Mesothelial cell of epicardium (in vitro differentiated cells): ENCODE data around the gene LRMDA. TPM values are rescaled to one million over a fixed set of nuclear protein-coding genes. Genes with fewer than 3 reads are reported as not detected.

Experiments
- DNase-seq, 2 experiments: peaks; one replicate each; pipeline ENCODE4 v3.0.0; 2021; ENCODE audit warnings: low spot score in 2 of 2; ENCODE audit not compliant: unreplicated experiment in 2 of 2
- H3K27ac Mint-ChIP-seq: 2 replicates; pipeline ENCODE4 v1.8.0; 2021; ENCODE audit warnings: mixed read lengths
- H3K27me3 Mint-ChIP-seq: 2 replicates; pipeline ENCODE4 v1.8.0; 2021; ENCODE audit warnings: low read depth, mixed read lengths
- H3K36me3 Mint-ChIP-seq: 2 replicates; pipeline ENCODE4 v1.8.0; 2021; ENCODE audit warnings: mixed read lengths
- H3K4me1 Mint-ChIP-seq: 2 replicates; pipeline ENCODE4 v1.8.0; 2021; ENCODE audit warnings: mixed read lengths
- H3K4me3 Mint-ChIP-seq: 2 replicates; pipeline ENCODE4 v1.8.0; 2021; ENCODE audit warnings: mild to moderate bottlenecking, moderate library complexity, mixed read lengths
- H3K9me3 Mint-ChIP-seq: 2 replicates; pipeline ENCODE4 v1.8.0; 2021; ENCODE audit warnings: mixed read lengths
- CTCF ChIP-seq: fragments of 200-600 bp; sonication (generic); IDR thresholded peaks from one replicate; pipeline ENCODE4 v1.5.0; 2021; ENCODE audit warnings: antibody characterized with exemption; ENCODE audit not compliant: unreplicated experiment
- total RNA-seq: library from RNA; stranded (reverse); gene quantifications from 3 replicates; pipeline ENCODE4 v1.2.1, GENCODE V29; 2021

Gene LRMDA
- total RNA-seq, 1 donor from 2014 or later: 2.0 TPM

GRCh38 chr10:76085002-76085816, 653.8 kb downstream of the LRMDA start:
- TF ChIP-seq CTCF: no peak
- no peaks in the 10 kb centered on the region for H3K9me3 Mint-ChIP-seq
- DNase-seq: no peak
- no peaks in the 10 kb centered on the region for H3K36me3 Mint-ChIP-seq
- peaks cover 7% of the 10 kb centered on the region for H3K27me3 Mint-ChIP-seq
- peaks cover 39% of the 10 kb centered on the region for H3K4me1 Mint-ChIP-seq
- no peak overlapping the region for H3K27ac Mint-ChIP-seq
- H3K4me3 Mint-ChIP-seq: no peak overlapping the region

- no peaks in the 10 kb centered on the region for H3K9me3 Mint-ChIP-seq
- DNase-seq: no peak
- H3K4me1 Mint-ChIP-seq: peaks cover 39% of the 10 kb centered on the region
- no peak overlapping the region for H3K27ac Mint-ChIP-seq
- no peak for TF ChIP-seq CTCF
- H3K27me3 Mint-ChIP-seq: peaks cover 7% of the 10 kb centered on the region
- H3K4me3 Mint-ChIP-seq: no peak overlapping the region
- H3K36me3 Mint-ChIP-seq: no peaks in the 10 kb centered on the region
These were observed 654.4 kb downstream of the LRMDA start for GRCh38 chr10:76085817-76086167.

- H3K4me3 Mint-ChIP-seq: no peak overlapping the region
- H3K27me3 Mint-ChIP-seq: peaks cover 7% of the 10 kb centered on the region
- no peaks in the 10 kb centered on the region for H3K9me3 Mint-ChIP-seq
- no peak for DNase-seq
- no peak for TF ChIP-seq CTCF
- no peaks in the 10 kb centered on the region for H3K36me3 Mint-ChIP-seq
- peak overlapping the region; percentile 33 for H3K27ac Mint-ChIP-seq
- H3K4me1 Mint-ChIP-seq: peaks cover 39% of the 10 kb centered on the region
These were observed 654.8 kb downstream of the LRMDA start for GRCh38 chr10:76086170-76086760.

- H3K27ac Mint-ChIP-seq: peak overlapping the region; percentile 33
- H3K4me1 Mint-ChIP-seq: peaks cover 39% of the 10 kb centered on the region
- peak in 1 of 2 experiments; percentile 51 for DNase-seq
- TF ChIP-seq CTCF: peak; percentile 41
- H3K27me3 Mint-ChIP-seq: peaks cover 7% of the 10 kb centered on the region
- no peaks in the 10 kb centered on the region for H3K9me3 Mint-ChIP-seq
- H3K36me3 Mint-ChIP-seq: no peaks in the 10 kb centered on the region
- no peak overlapping the region for H3K4me3 Mint-ChIP-seq
These were observed 655.6 kb downstream of the LRMDA start for GRCh38 chr10:76086761-76087639.

GRCh38 chr10:76088008-76088407, 656.6 kb downstream of the LRMDA start:
- no peaks in the 10 kb centered on the region for H3K9me3 Mint-ChIP-seq

More at GRCh38 chr10:76088008-76088407, 656.6 kb downstream of the LRMDA start:
- peaks cover 7% of the 10 kb centered on the region for H3K27me3 Mint-ChIP-seq
- H3K27ac Mint-ChIP-seq: no peak overlapping the region
- H3K36me3 Mint-ChIP-seq: no peaks in the 10 kb centered on the region
- TF ChIP-seq CTCF: no peak
- peaks cover 39% of the 10 kb centered on the region for H3K4me1 Mint-ChIP-seq
- no peak overlapping the region for H3K4me3 Mint-ChIP-seq
- DNase-seq: no peak
